Measurements from ENCODE around the gene BPHL. TPM values are rescaled to one million over a fixed set of nuclear protein-coding genes. Genes with fewer than 3 reads are reported as not detected.
"Not testable (repeated sequence)": the region's sequence is repeated elsewhere in the genome, so short reads cannot be mapped to it uniquely, and the experiment has no call there.

Gene BPHL
- polyA plus RNA-seq, 1 donor (not counting 4 experiments of a cell fraction or from before 2014, with no cell fraction given): 21.9 TPM

- peaks cover 10 to 19% of the 10 kb centered on the region in 2 experiments for H3K36me3 ChIP-seq (ENCODE audit: control insufficient read depth in 2 of 2, extremely low read depth in 1 of 2, insufficient read depth in 2 of 2, low read length in 2 of 2)
- no peaks in the 10 kb centered on the region for H4K20me1 ChIP-seq (ENCODE audit: control insufficient read depth, extremely low read depth, insufficient read depth, low read length)
- H3K9ac ChIP-seq (ENCODE audit: control insufficient read depth, extremely low read depth, insufficient read depth, low read length): no peak overlapping the region
- H3K9me1 ChIP-seq (ENCODE audit: control insufficient read depth, extremely low read depth, insufficient read depth, low read length): no peaks in the 10 kb centered on the region
- no peaks in the 10 kb centered on the region for H3K9me3 ChIP-seq (ENCODE audit: control insufficient read depth, low read depth, low read length)
- no peak overlapping the region for H2AFZ ChIP-seq (ENCODE audit: control insufficient read depth, low read length)
- DNase-seq (ENCODE audit: low read depth, low spot score) (no peak), FAIRE-seq (no peak)
- H3K79me2 ChIP-seq (ENCODE audit: control insufficient read depth, insufficient read depth, low read length): no peaks in the 10 kb centered on the region
- H3K27ac ChIP-seq (ENCODE audit: control insufficient read depth, insufficient read depth, low read length): no peak overlapping the region
- no peak for TF ChIP-seq EZH2 (IDR thresholded peaks at IDR 0.05; ENCODE audit: low read length)
- TF ChIP-seq CTCF (optimal IDR thresholded peaks at IDR 0.05 in 1 of 3, IDR thresholded peaks at IDR 0.05 in 1 of 3, conservative IDR thresholded peaks at IDR 0.05 in 1 of 3; ENCODE audit: extremely low read depth in 1 of 3, insufficient read depth in 2 of 3, low read length in 3 of 3): no peak
- peaks cover 14% of the 10 kb centered on the region for H3K4me1 ChIP-seq (ENCODE audit: control insufficient read depth, extremely low read depth, insufficient read depth, low read length)
- dilution Hi-C loops (cut with MboI; ENCODE audit: extremely low pct_ligation_motif_present, low sequenced_read_pairs): no loop called here
- no peaks in the 10 kb centered on the region for H3K27me3 ChIP-seq (ENCODE audit: control insufficient read depth, extremely low read depth, insufficient read depth, low read length)
- H3K4me2 ChIP-seq (ENCODE audit: control insufficient read depth, extremely low read depth, insufficient read depth, low read depth, low read length): no peak overlapping the region
- no peak overlapping the region for H3K4me3 ChIP-seq (ENCODE audit: control insufficient read depth in 2 of 3, extremely low read depth in 1 of 3, insufficient read depth in 2 of 3, low read depth in 1 of 3, low read length in 3 of 3)
Measured at GRCh38 chr6:3137057-3137777, 18.7 kb downstream of the BPHL start.

GRCh38 chr6:3137873-3138272, 19.4 kb downstream of the BPHL start:
- dilution Hi-C loops (cut with MboI; ENCODE audit: extremely low pct_ligation_motif_present, low sequenced_read_pairs); H4K20me1 ChIP-seq (ENCODE audit: control insufficient read depth, extremely low read depth, insufficient read depth, low read length); H2AFZ ChIP-seq (ENCODE audit: control insufficient read depth, low read length); H3K4me3 ChIP-seq (ENCODE audit: control insufficient read depth in 2 of 3, extremely low read depth in 1 of 3, insufficient read depth in 2 of 3, low read depth in 1 of 3, low read length in 3 of 3); H3K9ac ChIP-seq (ENCODE audit: control insufficient read depth, extremely low read depth, insufficient read depth, low read length); FAIRE-seq; H3K27me3 ChIP-seq (ENCODE audit: control insufficient read depth, extremely low read depth, insufficient read depth, low read length); H3K9me1 ChIP-seq (ENCODE audit: control insufficient read depth, extremely low read depth, insufficient read depth, low read length); H3K4me2 ChIP-seq (ENCODE audit: control insufficient read depth, extremely low read depth, insufficient read depth, low read depth, low read length); H3K9me3 ChIP-seq (ENCODE audit: control insufficient read depth, low read depth, low read length); DNase-seq (ENCODE audit: low read depth, low spot score); H3K79me2 ChIP-seq (ENCODE audit: control insufficient read depth, insufficient read depth, low read length); H3K27ac ChIP-seq (ENCODE audit: control insufficient read depth, insufficient read depth, low read length): not testable (repeated sequence)
- Histone ChIP-seq H3K36me3 (ENCODE audit: control insufficient read depth in 2 of 2, extremely low read depth in 1 of 2, insufficient read depth in 2 of 2, low read length in 2 of 2) (peaks cover 10 to 18% of the 10 kb centered on the region in 2 experiments), H3K4me1 (ENCODE audit: control insufficient read depth, extremely low read depth, insufficient read depth, low read length) (peaks cover 14% of the 10 kb centered on the region)

GRCh38 chr6:3138341-3138740, 19.8 kb downstream of the BPHL start:
- Histone ChIP-seq H3K36me3 (ENCODE audit: control insufficient read depth in 2 of 2, extremely low read depth in 1 of 2, insufficient read depth in 2 of 2, low read length in 2 of 2) (peaks cover 10 to 21% of the 10 kb centered on the region in 2 experiments), H3K27ac (ENCODE audit: control insufficient read depth, insufficient read depth, low read length) (no peak overlapping the region), H2AFZ (ENCODE audit: control insufficient read depth, low read length) (no peak overlapping the region), H3K4me3 (ENCODE audit: control insufficient read depth in 2 of 3, extremely low read depth in 1 of 3, insufficient read depth in 2 of 3, low read depth in 1 of 3, low read length in 3 of 3) (no peak overlapping the region), H3K9ac (ENCODE audit: control insufficient read depth, extremely low read depth, insufficient read depth, low read length) (no peak overlapping the region), H3K27me3 (ENCODE audit: control insufficient read depth, extremely low read depth, insufficient read depth, low read length) (no peaks in the 10 kb centered on the region), H3K9me1 (ENCODE audit: control insufficient read depth, extremely low read depth, insufficient read depth, low read length) (no peaks in the 10 kb centered on the region), H3K79me2 (ENCODE audit: control insufficient read depth, insufficient read depth, low read length) (no peaks in the 10 kb centered on the region), H3K4me2 (ENCODE audit: control insufficient read depth, extremely low read depth, insufficient read depth, low read depth, low read length) (no peak overlapping the region), H4K20me1 (ENCODE audit: control insufficient read depth, extremely low read depth, insufficient read depth, low read length) (no peaks in the 10 kb centered on the region), H3K9me3 (ENCODE audit: control insufficient read depth, low read depth, low read length) (no peaks in the 10 kb centered on the region), H3K4me1 (ENCODE audit: control insufficient read depth, extremely low read depth, insufficient read depth, low read length) (peaks cover 14% of the 10 kb centered on the region)
- no peak for FAIRE-seq
- dilution Hi-C loops (cut with MboI; ENCODE audit: extremely low pct_ligation_motif_present, low sequenced_read_pairs): no loop called here
- TF ChIP-seq CTCF (optimal IDR thresholded peaks at IDR 0.05 in 1 of 3, IDR thresholded peaks at IDR 0.05 in 1 of 3, conservative IDR thresholded peaks at IDR 0.05 in 1 of 3; ENCODE audit: extremely low read depth in 1 of 3, insufficient read depth in 2 of 3, low read length in 3 of 3): no peak
- no peak for TF ChIP-seq EZH2 (IDR thresholded peaks at IDR 0.05; ENCODE audit: low read length)
- no peak for DNase-seq (ENCODE audit: low read depth, low spot score)
